Stimulated activated CD4-positive, alpha-beta T cell treated with anti-CD3 and anti-CD28 coated beads, Interleukin-1b, Interleukin-23, amount 100 ng/mL, for 1 hour (primary cell): ENCODE measurements around the gene NTM.

Source experiments
- DNase-seq, 2 donors: peaks; one replicate each; pipeline ENCODE4 v3.0.0-alpha.2; 2020; ENCODE audit warnings: low read depth in 2 of 2

The NTM gene

GRCh38 chr11:131642756-131643531 is 272.5 kb downstream of the NTM start:
- no peak for DNase-seq

- no peak for DNase-seq
Observed at GRCh38 chr11:131644204-131644795, 273.9 kb downstream of the NTM start.

- no peak for DNase-seq
Observed at GRCh38 chr11:131645237-131645636, 274.8 kb downstream of the NTM start.

GRCh38 chr11:131649856-131650255 is 279.4 kb downstream of the NTM start:
- DNase-seq = no peak

GRCh38 chr11:131652231-131652630 is 281.8 kb downstream of the NTM start:
- DNase-seq = no peak

- no peak for DNase-seq
Observed at GRCh38 chr11:131653260-131653659, 282.8 kb downstream of the NTM start.

- DNase-seq = no peak
Observed at GRCh38 chr11:131654849-131655248, 284.4 kb downstream of the NTM start.

GRCh38 chr11:131656179-131656838 is 285.9 kb downstream of the NTM start:
- DNase-seq = no peak

- DNase-seq = no peak
Observed at GRCh38 chr11:131656839-131657211, 286.4 kb downstream of the NTM start.

GRCh38 chr11:131658414-131658813 is 288.0 kb downstream of the NTM start:
- DNase-seq = no peak

GRCh38 chr11:131658952-131659351 is 288.5 kb downstream of the NTM start:
- DNase-seq = no peak

GRCh38 chr11:131659931-131660330 is 289.5 kb downstream of the NTM start:
- no peak for DNase-seq

GRCh38 chr11:131661132-131661531 is 290.7 kb downstream of the NTM start:
- no peak for DNase-seq

- no peak for DNase-seq
Observed at GRCh38 chr11:131662317-131662972, 292.0 kb downstream of the NTM start.

- DNase-seq = no peak
Observed at GRCh38 chr11:131662993-131663392, 292.6 kb downstream of the NTM start.

GRCh38 chr11:131663405-131664200 is 293.2 kb downstream of the NTM start:
- DNase-seq = no peak

GRCh38 chr11:131664293-131664692 is 293.9 kb downstream of the NTM start:
- DNase-seq = no peak

GRCh38 chr11:131664816-131665215 is 294.4 kb downstream of the NTM start:
- DNase-seq = no peak

- DNase-seq = no peak
Observed at GRCh38 chr11:131665344-131665968, 295.0 kb downstream of the NTM start.

GRCh38 chr11:131666006-131666405 is 295.6 kb downstream of the NTM start:
- no peak for DNase-seq

GRCh38 chr11:131666617-131667016 is 296.2 kb downstream of the NTM start:
- DNase-seq = no peak
